Stimulated activated CD8-positive, alpha-beta memory T cell treated with anti-CD3 and anti-CD28 coated beads, Interleukin-12 subunit alpha, Interleukin-12 subunit beta, amount 100 ng/mL, for 24 hours (primary cell): ENCODE results near the gene POLE2.
"Not testable (repeated sequence)": the region's sequence is repeated elsewhere in the genome, so short reads cannot be mapped to it uniquely, and the experiment has no call there.

Experiments used
- DNase-seq: peaks from one replicate; pipeline ENCODE4 v3.0.0-alpha.2; 2020; ENCODE audit errors: extremely low read depth

POLE2 gene

GRCh38 chr14:49659526-49660455, 28.2 kb downstream of the POLE2 start:
- no peak for DNase-seq

GRCh38 chr14:49657500-49657899, 30.5 kb downstream of the POLE2 start:
- DNase-seq = not testable (repeated sequence)

- no peak for DNase-seq
These were observed 33.5 kb downstream of the POLE2 start for GRCh38 chr14:49654511-49654910.

- DNase-seq = no peak
These were observed 34.5 kb downstream of the POLE2 start for GRCh38 chr14:49653508-49653907.

GRCh38 chr14:49642163-49642562, 45.9 kb downstream of the POLE2 start:
- DNase-seq = no peak

- DNase-seq = no peak
These were observed 46.3 kb downstream of the POLE2 start for GRCh38 chr14:49641697-49642129.

- no peak for DNase-seq
These were observed 47.2 kb downstream of the POLE2 start for GRCh38 chr14:49640540-49641417.

GRCh38 chr14:49637534-49638078, 50.4 kb downstream of the POLE2 start:
- no peak for DNase-seq

- no peak for DNase-seq
These were observed 51.1 kb downstream of the POLE2 start for GRCh38 chr14:49636866-49637265.

- no peak for DNase-seq
These were observed 53.3 kb downstream of the POLE2 start, which contains the start of gene DNAAF2 for GRCh38 chr14:49634547-49635334. TSS of gene DNAAF2 (minus strand) at chr14:49635244. CDS start at chr14:49635149, 95 bp downstream.

GRCh38 chr14:49633640-49634546, 54.1 kb downstream of the POLE2 start:
- DNase-seq = peak; percentile 87

GRCh38 chr14:49623941-49624839, 63.8 kb downstream of the POLE2 start:
- DNase-seq = no peak

- no peak for DNase-seq
These were observed 64.6 kb downstream of the POLE2 start for GRCh38 chr14:49623387-49623786.

- DNase-seq = no peak
These were observed 65.9 kb downstream of the POLE2 start for GRCh38 chr14:49622022-49622607.

GRCh38 chr14:49621114-49621881, 66.7 kb downstream of the POLE2 start:
- DNase-seq = no peak

GRCh38 chr14:49620182-49621113, 67.6 kb downstream of the POLE2 start, which contains the start of the genes MGAT2 and RPL36AL:
TSS of gene MGAT2 (plus strand) at chr14:49620799. CDS start at chr14:49621269, 470 bp downstream.
TSS of gene RPL36AL (minus strand) at chr14:49620626. CDS start at chr14:49619104, 1,522 bp downstream.
- DNase-seq = peak; percentile 87

GRCh38 chr14:49619730-49620129, 68.3 kb downstream of the POLE2 start:
- DNase-seq = no peak
